Measurements from ENCODE around the gene XDH.

XDH gene

DNA sequence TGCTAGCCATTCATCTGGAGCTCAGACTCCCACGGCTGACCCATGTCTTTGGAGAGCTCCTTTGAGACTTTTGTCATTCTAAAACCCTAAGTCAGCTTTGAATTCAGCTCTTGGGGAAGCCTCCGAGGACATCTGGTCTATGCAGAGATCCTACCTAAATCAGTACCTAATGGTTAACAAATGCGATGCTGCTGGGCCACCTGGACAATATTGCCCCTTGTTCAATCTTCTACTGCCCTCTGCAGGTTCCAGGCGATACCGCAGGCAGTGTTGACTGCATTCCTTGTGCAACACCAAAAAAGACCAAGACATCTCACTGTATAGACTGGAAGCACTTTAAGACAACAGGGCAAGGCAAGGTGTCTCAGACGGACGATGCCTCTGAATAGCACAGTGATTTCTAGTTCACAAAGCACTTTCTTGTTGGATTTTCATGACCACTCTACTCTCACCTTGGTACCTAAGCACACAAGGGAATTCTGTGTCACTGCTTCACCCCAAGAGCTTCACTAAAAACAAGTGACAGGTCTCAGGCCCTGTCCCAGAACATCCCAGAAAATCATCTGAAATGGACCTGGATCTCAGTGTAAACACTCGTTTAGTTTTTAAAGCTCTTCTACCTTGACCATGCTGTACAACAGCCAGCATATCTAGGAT, 80.9 kb downstream of the XDH start:
- TF ChIP-seq ZFX (IDR thresholded peaks at IDR 0.05), result no peak
- TF ChIP-seq, protein P1, sequence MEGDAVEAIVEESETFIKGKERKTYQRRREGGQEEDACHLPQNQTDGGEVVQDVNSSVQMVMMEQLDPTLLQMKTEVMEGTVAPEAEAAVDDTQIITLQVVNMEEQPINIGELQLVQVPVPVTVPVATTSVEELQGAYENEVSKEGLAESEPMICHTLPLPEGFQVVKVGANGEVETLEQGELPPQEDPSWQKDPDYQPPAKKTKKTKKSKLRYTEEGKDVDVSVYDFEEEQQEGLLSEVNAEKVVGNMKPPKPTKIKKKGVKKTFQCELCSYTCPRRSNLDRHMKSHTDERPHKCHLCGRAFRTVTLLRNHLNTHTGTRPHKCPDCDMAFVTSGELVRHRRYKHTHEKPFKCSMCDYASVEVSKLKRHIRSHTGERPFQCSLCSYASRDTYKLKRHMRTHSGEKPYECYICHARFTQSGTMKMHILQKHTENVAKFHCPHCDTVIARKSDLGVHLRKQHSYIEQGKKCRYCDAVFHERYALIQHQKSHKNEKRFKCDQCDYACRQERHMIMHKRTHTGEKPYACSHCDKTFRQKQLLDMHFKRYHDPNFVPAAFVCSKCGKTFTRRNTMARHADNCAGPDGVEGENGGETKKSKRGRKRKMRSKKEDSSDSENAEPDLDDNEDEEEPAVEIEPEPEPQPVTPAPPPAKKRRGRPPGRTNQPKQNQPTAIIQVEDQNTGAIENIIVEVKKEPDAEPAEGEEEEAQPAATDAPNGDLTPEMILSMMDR (conservative IDR thresholded peaks at IDR 0.05), result peak; percentile 88
- no peak overlapping the region for H3K27ac ChIP-seq

DNA sequence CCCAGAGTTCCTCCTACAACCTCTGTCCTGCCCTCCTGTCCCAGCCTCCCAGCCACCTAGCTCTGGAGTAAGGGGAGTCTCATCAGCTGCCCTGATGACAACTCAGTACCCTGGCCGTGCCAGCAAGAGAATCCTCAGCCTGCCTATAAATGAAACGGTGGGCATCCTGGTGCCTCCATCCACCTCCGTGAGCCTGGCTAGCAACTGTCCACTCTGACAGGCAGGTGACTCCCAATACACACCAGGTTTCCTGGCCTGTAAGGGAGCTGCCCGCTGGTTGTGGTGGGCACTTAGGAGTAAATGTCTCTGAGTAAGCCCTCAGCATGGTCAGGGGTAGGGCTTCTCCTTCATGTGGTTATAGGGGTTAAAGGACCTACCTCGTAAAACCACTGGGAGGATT, 81.5 kb downstream of the XDH start:
- TF ChIP-seq ZFX (IDR thresholded peaks at IDR 0.05), result no peak

DNA sequence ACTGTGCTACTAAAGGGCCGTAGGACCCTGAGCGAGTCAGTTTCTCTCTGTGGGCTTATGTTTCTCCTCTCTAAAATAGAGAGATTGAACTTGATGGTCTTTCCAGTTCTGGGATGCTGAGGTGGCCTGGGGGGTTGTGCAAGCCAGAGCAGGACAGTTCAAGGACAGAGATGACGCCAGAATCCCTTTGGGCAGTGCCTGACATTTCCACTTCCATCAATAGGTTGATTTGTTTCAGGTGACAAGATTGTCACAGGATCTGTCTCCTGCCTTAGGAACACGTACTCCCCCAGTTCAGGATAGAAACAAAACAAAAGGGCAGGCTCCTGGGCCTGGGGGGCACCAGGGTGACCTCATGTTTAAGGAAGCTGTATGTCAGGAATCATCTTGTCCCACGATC, 82.0 kb downstream of the XDH start:
- H3K27ac ChIP-seq, result no peak overlapping the region
- TF ChIP-seq, protein P1 (conservative IDR thresholded peaks at IDR 0.05), result no peak
- no peak for TF ChIP-seq ZFX (IDR thresholded peaks at IDR 0.05)

More for the DNA sequence above, 81.5 kb downstream of the XDH start:
- no peak overlapping the region for H3K27ac ChIP-seq

DNA sequence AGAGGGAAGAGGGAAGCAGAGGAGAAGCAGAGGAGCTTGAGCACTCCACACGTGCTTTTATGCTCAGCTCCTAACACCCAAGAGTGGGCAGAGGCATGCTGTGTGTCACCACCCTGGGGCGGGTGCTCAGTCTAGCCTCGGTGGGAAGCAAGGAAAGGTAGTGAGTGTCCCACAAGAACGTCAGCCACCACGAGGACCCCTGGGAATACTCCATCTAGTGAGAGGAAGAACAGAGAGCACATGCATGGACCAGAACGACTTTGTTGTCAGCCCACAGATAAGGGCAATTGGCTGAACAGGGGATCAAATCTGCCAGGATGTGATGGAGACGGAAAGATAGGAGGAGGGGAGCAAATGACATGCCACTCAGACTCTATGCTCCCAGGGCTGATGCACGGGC, 83.4 kb downstream of the XDH start:
- TF ChIP-seq, protein P1 (conservative IDR thresholded peaks at IDR 0.05), result no peak
- no peak for TF ChIP-seq ZFX (IDR thresholded peaks at IDR 0.05)
- H3K27ac ChIP-seq, result no peak overlapping the region

DNA sequence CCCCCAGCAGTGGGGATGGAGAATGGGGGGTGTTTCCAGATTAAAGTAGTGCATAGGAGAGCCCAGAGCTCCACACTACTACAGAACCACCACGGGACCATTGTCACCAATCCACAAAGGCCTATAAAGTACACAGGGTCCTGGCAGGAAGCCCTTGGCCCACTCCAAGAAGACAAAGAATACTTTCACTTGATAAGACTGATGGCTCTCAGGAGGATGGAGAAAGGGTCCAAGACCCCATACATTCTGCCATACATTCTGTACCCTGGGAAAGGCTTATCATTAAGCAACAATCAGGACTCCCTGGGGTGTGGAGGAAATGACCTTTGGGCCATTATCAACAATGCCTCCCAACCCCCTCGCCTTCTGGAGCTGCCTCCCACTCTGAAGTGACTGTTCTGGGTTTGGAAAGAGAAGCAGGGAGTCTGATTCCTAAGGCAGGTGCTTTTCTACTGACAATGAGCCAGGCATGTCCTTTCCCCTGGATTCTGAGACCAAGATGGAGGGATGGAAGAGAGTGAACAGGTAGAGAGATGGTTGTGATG, 85.4 kb downstream of the XDH start:
- no peak overlapping the region for H3K27ac ChIP-seq
- TF ChIP-seq, protein P1 (conservative IDR thresholded peaks at IDR 0.05), result no peak
- no peak for TF ChIP-seq ZFX (IDR thresholded peaks at IDR 0.05)

DNA sequence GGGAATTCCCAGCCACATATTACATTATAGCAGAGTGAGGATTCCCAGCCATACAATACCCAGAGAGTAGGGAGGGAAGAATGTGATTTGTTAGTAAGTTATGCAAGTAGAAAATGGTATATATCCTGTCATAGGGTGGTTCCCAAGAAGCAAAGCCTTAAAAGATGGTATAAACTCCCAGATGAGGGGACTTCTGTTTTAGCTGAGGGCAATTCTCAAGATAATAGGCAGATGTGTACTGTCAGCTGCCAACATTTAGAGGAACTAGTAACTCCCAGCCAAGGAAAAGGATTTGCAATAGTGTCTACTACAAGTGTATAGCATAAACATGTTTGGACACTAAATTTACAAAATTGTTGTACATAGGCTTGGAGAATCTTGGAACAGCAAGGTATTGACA, 86.5 kb downstream of the XDH start:
- TF ChIP-seq, protein P1 (conservative IDR thresholded peaks at IDR 0.05), result no peak
- TF ChIP-seq ZFX (IDR thresholded peaks at IDR 0.05), result no peak
- no peak overlapping the region for H3K27ac ChIP-seq

DNA sequence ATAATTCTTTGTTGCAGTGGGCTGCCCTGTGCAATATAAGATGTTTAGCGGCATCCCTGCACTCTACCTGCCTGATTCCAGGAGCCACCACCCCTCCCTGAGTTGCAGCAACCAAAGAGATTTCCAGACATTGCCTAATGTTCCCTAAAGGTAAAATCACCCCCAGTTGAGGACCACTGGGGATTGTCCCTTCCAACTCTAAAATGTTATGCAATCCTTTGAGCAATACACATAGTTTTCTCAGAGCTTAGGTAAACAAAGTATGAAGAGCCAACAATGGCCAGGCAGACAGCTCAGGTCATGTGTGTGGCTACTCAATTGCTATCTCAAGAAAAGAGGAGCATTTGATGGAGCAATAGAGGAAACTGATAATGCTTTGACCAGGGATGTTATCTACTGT, 87.0 kb downstream of the XDH start:
- no peak overlapping the region for H3K27ac ChIP-seq
- no peak for TF ChIP-seq ZFX (IDR thresholded peaks at IDR 0.05)
- TF ChIP-seq, protein P1 (conservative IDR thresholded peaks at IDR 0.05), result no peak

Measured in C4-2B (cell line).